ENCODE measurements around the gene L1TD1.
A peak's percentile ranks its signal among the peaks of the same experiment; 100 is the strongest.
"Not testable (repeated sequence)": the region's sequence is repeated elsewhere in the genome, so short reads cannot be mapped to it uniquely, and the experiment has no call there.

The L1TD1 gene

GRCh38 chr1:62194651-62195544 lies at the start of gene L1TD1:
L1TD1 (plus strand) TSS chr1:62194849; CDS start chr1:62206629, 11,780 bp downstream.
- no peak for DNase-seq

- no peak for DNase-seq
Observed at GRCh38 chr1:62159940-62160348, 34.7 kb upstream of the L1TD1 start.

GRCh38 chr1:62161711-62162110 lies 32.9 kb upstream of the L1TD1 start:
- no peak for DNase-seq

- not testable (repeated sequence) for DNase-seq
Observed at GRCh38 chr1:62170380-62170779, 24.3 kb upstream of the L1TD1 start.

- no peak for DNase-seq
Observed at GRCh38 chr1:62175568-62176179, 19.0 kb upstream of the L1TD1 start.

- DNase-seq: no peak
Observed at GRCh38 chr1:62176597-62177312, 17.9 kb upstream of the L1TD1 start.

GRCh38 chr1:62177621-62178020 lies 17.0 kb upstream of the L1TD1 start:
- no peak for DNase-seq

- DNase-seq: no peak
Observed at GRCh38 chr1:62178372-62178771, 16.3 kb upstream of the L1TD1 start.

- DNase-seq: not testable (repeated sequence)
Observed at GRCh38 chr1:62180054-62180453, 14.6 kb upstream of the L1TD1 start.

GRCh38 chr1:62180639-62181038 lies 14.0 kb upstream of the L1TD1 start:
- peak; percentile 37 for DNase-seq

GRCh38 chr1:62181532-62181931 lies 13.1 kb upstream of the L1TD1 start:
- DNase-seq: no peak

GRCh38 chr1:62182157-62182556 lies 12.5 kb upstream of the L1TD1 start:
- not testable (repeated sequence) for DNase-seq

GRCh38 chr1:62183164-62184020 lies 11.3 kb upstream of the L1TD1 start:
- DNase-seq: not testable (repeated sequence)

- DNase-seq: no peak
Observed at GRCh38 chr1:62184336-62184735, 10.3 kb upstream of the L1TD1 start.

GRCh38 chr1:62185233-62185632 lies 9.4 kb upstream of the L1TD1 start:
- not testable (repeated sequence) for DNase-seq

- DNase-seq: no peak
Observed at GRCh38 chr1:62185677-62186076, 9.0 kb upstream of the L1TD1 start.

GRCh38 chr1:62187548-62187947 lies 7.1 kb upstream of the L1TD1 start:
- no peak for DNase-seq

- DNase-seq: no peak
Observed at GRCh38 chr1:62188111-62188510, 6.5 kb upstream of the L1TD1 start.

- no peak for DNase-seq
Observed at GRCh38 chr1:62196086-62196690, 1.5 kb downstream of the L1TD1 start.

GRCh38 chr1:62198069-62198780 lies 3.6 kb downstream of the L1TD1 start:
- DNase-seq: no peak

- no peak for DNase-seq
Observed at GRCh38 chr1:62198781-62199125, 4.1 kb downstream of the L1TD1 start.

GRCh38 chr1:62207187-62207586 lies 12.5 kb downstream of the L1TD1 start:
- no peak for DNase-seq
